K562 (cell line): ENCODE results near the gene METTL15. TPM values are rescaled to one million over a fixed set of nuclear protein-coding genes. Genes with fewer than 3 reads are reported as not detected.
A peak's percentile ranks its signal among the peaks of the same experiment; 100 is the strongest.

Experiments used
- ATAC-seq: fragments of 200-7000 bp; cut with Tn5 transposase; 3 replicates; pipeline ENCODE4 v1.9.1; 2020; ENCODE audit warnings: moderate library complexity
- BruUV-seq: library from RNA; stranded (reverse); fragments of 400-500 nt; replicated peaks from 2 replicates; lab custom pipeline; 2021; lab: Mats Ljungman, UMichigan
- CTCF ChIA-PET: fragments of 300-600 bp; formaldehyde crosslinking; extraction: SDS; loops from one replicate; lab custom pipeline; 2021; ENCODE audit warnings: low intra/inter-chr PET ratio; lab: Yijun Ruan, JAX
- POLR2A ChIA-PET: fragments of 300-600, 350-650 bp; sonication (Branson Sonifier 250); formaldehyde crosslinking; extraction: SDS; loops from one replicate; lab custom pipeline; 2021; ENCODE audit warnings: antibody characterized with exemption, inconsistent platforms; lab: Yijun Ruan, JAX
- DNase-seq, 4 experiments: peaks; one replicate each; pipeline versions ENCODE4 v3.0.0 to v3.0.0-alpha.2; 2011 to 2018; ENCODE audit warnings: low spot score in 3 of 4, mixed read lengths in 3 of 4; ENCODE audit errors: extremely low read depth in 1 of 4
- FAIRE-seq: peaks from 2 replicates; lab custom pipeline; 2011; peaks lifted over from hg19 to GRCh38; lab: Jason Lieb, UNC
- H2AFZ ChIP-seq: 2 replicates; pipeline ENCODE4 v1.6.0; 2011; ENCODE audit warnings: low read depth, low read length, control low read depth, inconsistent platforms
- H3K27ac ChIP-seq: fragments of 200-600 bp; 3 replicates; pipeline ENCODE4 v1.8.0; 2011; ENCODE audit warnings: low read depth, mild to moderate bottlenecking, control low read depth, inconsistent platforms, low read length, moderate library complexity, mixed read lengths; ENCODE audit errors: extremely low read depth
- H3K27me3 ChIP-seq, 2 experiments: fragments of 300-600 bp in 1 of 2; 2 replicates in 1 of 2; 3 replicates in 1 of 2; pipeline versions ENCODE4 v1.6.0 to v1.8.0; 2011; ENCODE audit warnings: inconsistent platforms in 2 of 2, low read length in 2 of 2, mild to moderate bottlenecking in 1 of 2, mixed read lengths in 1 of 2, moderate library complexity in 1 of 2; ENCODE audit not compliant: control insufficient read depth in 2 of 2, insufficient read depth in 2 of 2
- H3K36me3 ChIP-seq: fragments of 300-600 bp; 3 replicates; pipeline ENCODE4 v1.8.0; 2011; ENCODE audit warnings: mild to moderate bottlenecking, low read length, inconsistent platforms; ENCODE audit not compliant: control insufficient read depth, insufficient read depth
- H3K4me1 ChIP-seq, 2 experiments: fragments of 200-600 bp in 1 of 2; replicated peaks in 1 of 2; 2 replicates in 1 of 2; 3 replicates in 1 of 2; pipeline versions ENCODE4 v1.5.1 to v1.8.0; 2011; ENCODE audit warnings: inconsistent platforms in 2 of 2, low read length in 2 of 2, mild to moderate bottlenecking in 1 of 2, mixed read lengths in 1 of 2, moderate library complexity in 1 of 2; ENCODE audit not compliant: control insufficient read depth in 2 of 2, insufficient read depth in 2 of 2
- H3K4me2 ChIP-seq: 2 replicates; pipeline ENCODE4 v1.6.1; 2011; ENCODE audit warnings: low read length, control low read depth, inconsistent platforms, mixed read lengths; ENCODE audit not compliant: insufficient read depth
- H3K4me3 ChIP-seq: fragments of 200-600 bp; sonication (generic), shearing (Covaris generic); 2 replicates; pipeline ENCODE4 v1.5.1; 2016; ENCODE audit warnings: control low read depth, inconsistent platforms
- H3K79me2 ChIP-seq: fragments of 200-600 bp; 3 replicates; pipeline ENCODE4 v1.8.0; 2011; ENCODE audit warnings: low read length, inconsistent platforms; ENCODE audit not compliant: control insufficient read depth, insufficient read depth
- H3K9ac ChIP-seq, 2 experiments: 2 replicates each; pipeline versions ENCODE4 v1.6.0 to v1.6.1; 2011; ENCODE audit warnings: low read depth in 2 of 2, low read length in 2 of 2, control low read depth in 1 of 2, inconsistent platforms in 1 of 2, mild to moderate bottlenecking in 1 of 2, mixed read lengths in 1 of 2; ENCODE audit not compliant: insufficient read depth in 1 of 2
- H3K9me1 ChIP-seq: one replicate; pipeline ENCODE4 v1.6.0; 2011; ENCODE audit warnings: inconsistent platforms, mild to moderate bottlenecking, low read length, moderate library complexity; ENCODE audit not compliant: control insufficient read depth, insufficient read depth
- H3K9me3 ChIP-seq: replicated peaks from 2 replicates; pipeline ENCODE4 v1.5.1; 2011; ENCODE audit warnings: low read depth, low read length, inconsistent platforms; ENCODE audit not compliant: control insufficient read depth, insufficient read depth
- H4K20me1 ChIP-seq: replicated peaks from 2 replicates; pipeline ENCODE4 v1.6.1; 2011; ENCODE audit warnings: low read length, inconsistent platforms, mixed read lengths; ENCODE audit not compliant: control insufficient read depth, insufficient read depth
- C11orf30 ChIP-seq: fragments of 450-650 bp; IDR thresholded peaks from 2 replicates; pipeline ENCODE4 v1.6.1; 2016; ENCODE audit warnings: low read depth, mild to moderate bottlenecking
- CREM ChIP-seq: IDR thresholded peaks from 2 replicates; pipeline ENCODE4 v1.6.1; 2014; ENCODE audit warnings: antibody characterized with exemption, low read depth
- MAFF ChIP-seq: IDR thresholded peaks from 2 replicates; pipeline ENCODE4 v1.6.1; 2012; ENCODE audit warnings: low read length, improper control_type of control experiment
- MAFG ChIP-seq: fragments of 450-650 bp; conservative IDR thresholded peaks from 2 replicates; pipeline ENCODE4 v1.6.1; 2016; ENCODE audit warnings: missing genetic modification characterization, missing compliant biosample characterization
- MAFK ChIP-seq: IDR thresholded peaks from 2 replicates; pipeline ENCODE4 v1.6.1; 2011; ENCODE audit warnings: low read length, improper control_type of control experiment
- PYGO2 ChIP-seq: fragments of 450-650 bp; IDR thresholded peaks from 2 replicates; pipeline ENCODE4 v1.6.1; 2016; ENCODE audit warnings: mild to moderate bottlenecking, missing genetic modification characterization, moderate library complexity, missing compliant biosample characterization
- ZNF217 ChIP-seq: sonication (generic); formaldehyde crosslinking; IDR thresholded peaks from 2 replicates; pipeline ENCODE4 v1.8.0; 2022; ENCODE audit warnings: mild to moderate bottlenecking, missing genetic modification reagents
- ZNF316 ChIP-seq: fragments of 450-650 bp; IDR thresholded peaks from 2 replicates; pipeline ENCODE4 v1.6.1; 2016
- ZNF507 ChIP-seq: conservative IDR thresholded peaks from 2 replicates; pipeline ENCODE4 v1.6.1; 2017; ENCODE audit warnings: missing genetic modification characterization, missing compliant biosample characterization
- WGBS: fragments of 100-300 bp; shearing (Covaris generic); methylation state at CpG from one replicate; pipeline ENCODE4 v1.1.6; 2016; ENCODE audit warnings: low coverage, mixed read lengths; ENCODE audit not compliant: insufficient coverage; ENCODE audit errors: missing lambda C conversion rate; 5-methylcytosine and 5-hydroxymethylcytosine counted together
- in situ Hi-C: fragments of 300-500 bp; cut with MboI; formaldehyde crosslinking; loops from 4 replicates; pipeline ENCODE4 v1.15.0; 2018; ENCODE audit warnings: inconsistent platforms, mixed read lengths
- intact Hi-C: fragments of 100-400 bp; cut with micrococcal nuclease; formaldehyde crosslinking; loops from 2 replicates; pipeline ENCODE4 v1.14.2; 2022
- polyA plus RNA-seq, 8 experiments: library from polyadenylated mRNA; depleted of rRNA in 4 of 8; stranded (reverse) in 5 of 8; unstranded in 3 of 8; fragments of >200 nt; fragmentation: Nextera tagmentation in 2 of 8; fragmentation: Illumina TruSeq in 1 of 8; extraction: Ambion mirVana in 2 of 8; extraction: Trizol in 1 of 8; gene quantifications; 2 replicates each; pipeline versions ENCODE4 v1.2.1 to v1.2.3, GENCODE V29; 2011 to 2014; ENCODE audit warnings: inconsistent platforms in 1 of 8, missing spikeins in 1 of 8
- total RNA-seq, 7 experiments: library from RNA; depleted of rRNA in 6 of 7; stranded (reverse); fragments of >200 nt in 6 of 7; fragmentation: Illumina TruSeq in 2 of 7; extraction: Trizol in 2 of 7; gene quantifications; 2 replicates each; pipeline versions ENCODE4 v1.2.1 to v1.2.3, GENCODE V29; 2011 to 2021; ENCODE audit warnings: low replicate concordance in 1 of 7
- TF ChIP-seq, protein P1 (sequence below): fragments of 450-650 bp; formaldehyde crosslinking; IDR thresholded peaks from 2 replicates; pipeline ENCODE4 v1.4.0; 2020; ENCODE audit warnings: mild to moderate bottlenecking

The METTL15 gene
- total and polyA plus RNA-seq, 9 of the 15 experiments (the other 6 are each of a cell fraction or from before 2014, with no cell fraction given), result 10.7 to 21.7 (median 15.9) TPM

GRCh38 chr11:28090052-28090749, 18.0 kb upstream of the METTL15 start:
- FAIRE-seq, result no peak
- no TSS peak for BruUV-seq
- Histone ChIP-seq H3K9me3 (no peaks in the 10 kb centered on the region), H3K27me3 (no peaks in the 10 kb centered on the region), H3K27ac (no peak overlapping the region), H3K36me3 (peaks cover 57% of the 10 kb centered on the region), H4K20me1 (no peaks in the 10 kb centered on the region), H2AFZ (no peak overlapping the region), H3K79me2 (peaks cover 18% of the 10 kb centered on the region; the same call in 2 of the 3 replicates), H3K4me3 (no peak overlapping the region), H3K4me1 (no peaks in the 10 kb centered on the region), H3K9ac (no peak overlapping the region), H3K9me1 (no peaks in the 10 kb centered on the region), H3K4me2 (no peak overlapping the region)
- intact Hi-C loops (no loop called here), in situ Hi-C loops (no loop called here)
- ChIA-PET POLR2A (interaction anchor here (1.0 kb wide), 1 partner anchor 13 kb away, joined by 3 read pairs; no protein-coding TSS in a partner anchor), CTCF (no interaction called here)
- 83% methylated on average over 2 of the region's 2 CpGs for WGBS
- no peak for ATAC-seq
- no peak for TF ChIP-seq PYGO2 (tag)
- no peak for TF ChIP-seq CREM
- peak; percentile 21; the same call in 1 of the 2 replicates for TF ChIP-seq MAFF
- TF ChIP-seq ZNF217 (CRISPR knock-in tag), result no peak
- peak; percentile 54 for TF ChIP-seq C11orf30
- TF ChIP-seq, protein P1, sequence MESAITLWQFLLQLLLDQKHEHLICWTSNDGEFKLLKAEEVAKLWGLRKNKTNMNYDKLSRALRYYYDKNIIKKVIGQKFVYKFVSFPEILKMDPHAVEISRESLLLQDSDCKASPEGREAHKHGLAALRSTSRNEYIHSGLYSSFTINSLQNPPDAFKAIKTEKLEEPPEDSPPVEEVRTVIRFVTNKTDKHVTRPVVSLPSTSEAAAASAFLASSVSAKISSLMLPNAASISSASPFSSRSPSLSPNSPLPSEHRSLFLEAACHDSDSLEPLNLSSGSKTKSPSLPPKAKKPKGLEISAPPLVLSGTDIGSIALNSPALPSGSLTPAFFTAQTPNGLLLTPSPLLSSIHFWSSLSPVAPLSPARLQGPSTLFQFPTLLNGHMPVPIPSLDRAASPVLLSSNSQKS, result no peak
- TF ChIP-seq ZNF507 (tag), result no peak
- peak; percentile 80 for TF ChIP-seq ZNF316
- 0 out of 2 replicates have a peak, but pooled peaks have one; percentile 8 for TF ChIP-seq MAFK
- TF ChIP-seq MAFG (tag), result peak; percentile 56; the same call in 1 of the 2 replicates
- no peak for DNase-seq
